ENCODE results near the gene MYBPHL. TPM values are rescaled to one million over a fixed set of nuclear protein-coding genes. Genes with fewer than 3 reads are reported as not detected.

The MYBPHL gene
- total RNA-seq, 4 donors from 2014 or later = not detected

DNA sequence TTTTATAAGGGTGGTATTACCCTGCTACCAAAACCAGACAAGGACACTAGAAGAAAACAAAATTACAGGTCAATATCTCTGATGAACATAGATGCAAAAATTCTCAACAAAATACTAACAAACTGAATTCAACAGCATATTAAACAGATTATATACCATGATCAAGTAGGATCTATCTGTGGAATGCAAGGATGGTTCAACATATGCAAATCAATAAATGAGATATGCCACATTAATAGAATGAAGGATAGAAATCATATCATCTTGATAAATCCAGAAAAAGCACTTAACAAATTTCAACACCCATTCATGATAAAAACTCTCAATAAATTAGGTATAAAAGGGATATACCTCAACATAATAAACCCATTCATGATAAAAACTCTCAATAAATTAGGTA, 24.3 kb upstream of the MYBPHL start:
- intact Hi-C loops (cut with DNase I; ENCODE audit: low total_unique reads) = no loop called here
- TF ChIP-seq, protein P1, sequence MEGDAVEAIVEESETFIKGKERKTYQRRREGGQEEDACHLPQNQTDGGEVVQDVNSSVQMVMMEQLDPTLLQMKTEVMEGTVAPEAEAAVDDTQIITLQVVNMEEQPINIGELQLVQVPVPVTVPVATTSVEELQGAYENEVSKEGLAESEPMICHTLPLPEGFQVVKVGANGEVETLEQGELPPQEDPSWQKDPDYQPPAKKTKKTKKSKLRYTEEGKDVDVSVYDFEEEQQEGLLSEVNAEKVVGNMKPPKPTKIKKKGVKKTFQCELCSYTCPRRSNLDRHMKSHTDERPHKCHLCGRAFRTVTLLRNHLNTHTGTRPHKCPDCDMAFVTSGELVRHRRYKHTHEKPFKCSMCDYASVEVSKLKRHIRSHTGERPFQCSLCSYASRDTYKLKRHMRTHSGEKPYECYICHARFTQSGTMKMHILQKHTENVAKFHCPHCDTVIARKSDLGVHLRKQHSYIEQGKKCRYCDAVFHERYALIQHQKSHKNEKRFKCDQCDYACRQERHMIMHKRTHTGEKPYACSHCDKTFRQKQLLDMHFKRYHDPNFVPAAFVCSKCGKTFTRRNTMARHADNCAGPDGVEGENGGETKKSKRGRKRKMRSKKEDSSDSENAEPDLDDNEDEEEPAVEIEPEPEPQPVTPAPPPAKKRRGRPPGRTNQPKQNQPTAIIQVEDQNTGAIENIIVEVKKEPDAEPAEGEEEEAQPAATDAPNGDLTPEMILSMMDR (IDR thresholded peaks at IDR 0.05) = no peak
- no peak for TF ChIP-seq POLR2A (IDR thresholded peaks at IDR 0.05)
- no peak overlapping the region for H3K4me3 ChIP-seq (ENCODE audit: low read depth, poor library complexity, severe bottlenecking)
- no peak for DNase-seq (ENCODE audit: low spot score in 2 of 2)

DNA sequence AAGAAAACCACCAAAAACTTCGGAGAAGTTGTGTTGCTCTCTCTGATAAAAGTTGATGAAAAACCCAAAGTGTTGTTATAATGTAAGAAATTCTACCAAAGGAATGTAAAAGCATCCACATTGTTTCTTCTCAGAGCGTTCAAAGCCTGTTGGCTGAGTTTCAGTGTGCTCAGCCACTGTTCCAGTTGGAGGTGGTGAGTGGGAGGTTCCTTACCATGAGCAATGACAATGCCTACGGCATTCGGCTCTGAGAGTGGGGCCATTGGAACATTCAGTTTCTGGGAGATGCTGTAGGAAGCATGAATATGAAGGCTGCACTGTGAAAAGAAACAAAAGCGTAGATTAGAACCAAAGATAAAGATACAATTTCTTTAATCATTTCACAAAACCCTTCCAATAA, 20.5 kb upstream of the MYBPHL start:
- DNase-seq (ENCODE audit: low spot score in 2 of 2) = no peak
- intact Hi-C loops (cut with DNase I; ENCODE audit: low total_unique reads) = no loop called here
- 74 to 81% methylated on average over 5 of the region's 5 CpGs for WGBS, 2 donors
- no peak overlapping the region for H3K4me3 ChIP-seq (ENCODE audit: low read depth, poor library complexity, severe bottlenecking)
- no peak for TF ChIP-seq POLR2A (IDR thresholded peaks at IDR 0.05)
- TF ChIP-seq, protein P1 (IDR thresholded peaks at IDR 0.05) = no peak

DNA sequence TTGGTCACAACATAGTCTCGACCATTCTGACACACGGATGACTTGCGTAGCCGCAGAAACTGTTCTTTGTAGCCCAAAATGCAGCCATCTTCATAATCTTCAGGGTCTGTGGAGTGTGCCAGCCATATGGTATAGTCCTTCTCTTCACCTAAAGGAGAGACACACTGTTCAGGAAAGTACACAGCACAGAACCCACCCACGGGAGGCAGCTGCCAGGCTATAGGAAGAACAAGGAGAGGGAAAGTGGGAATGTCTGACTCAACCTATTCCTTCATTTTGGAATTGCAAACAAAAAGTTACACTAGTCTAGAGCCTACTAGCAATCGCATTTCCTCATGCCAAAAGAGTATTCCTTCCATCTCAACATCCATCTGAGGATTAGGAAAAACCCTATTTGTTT, 16.2 kb upstream of the MYBPHL start:
- no peak for DNase-seq (ENCODE audit: low spot score in 2 of 2)
- intact Hi-C loops (cut with DNase I; ENCODE audit: low total_unique reads) = no loop called here
- H3K4me3 ChIP-seq (ENCODE audit: low read depth, poor library complexity, severe bottlenecking) = no peak overlapping the region
- 95 to 96% methylated on average over 6 of the region's 6 CpGs for WGBS, 2 donors
- TF ChIP-seq POLR2A (IDR thresholded peaks at IDR 0.05) = no peak
- TF ChIP-seq, protein P1 (IDR thresholded peaks at IDR 0.05) = no peak

DNA sequence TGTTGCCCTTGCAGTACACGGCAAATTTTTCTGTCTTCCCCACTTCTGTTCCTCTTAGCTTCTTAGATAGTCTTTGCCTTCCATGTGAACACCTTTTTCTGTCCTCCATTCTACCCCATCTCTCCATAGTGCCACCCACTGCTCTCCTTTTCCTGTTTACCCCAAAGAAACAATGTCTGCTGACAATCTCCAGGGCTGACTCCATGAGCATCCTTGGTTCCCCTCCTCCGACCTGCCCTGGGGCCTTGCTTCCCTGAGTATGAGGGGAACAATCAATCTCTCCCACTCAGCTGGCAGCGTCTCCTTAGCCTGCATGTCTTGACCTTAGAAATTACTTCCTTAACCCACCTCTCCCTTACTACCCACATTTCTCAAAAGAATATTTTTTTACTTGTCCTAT, 12.3 kb upstream of the MYBPHL start:
- WGBS, 2 donors = 88 to 92% methylated on average over 3 of the region's 3 CpGs
- TF ChIP-seq, protein P1 (IDR thresholded peaks at IDR 0.05) = no peak
- intact Hi-C loops (cut with DNase I; ENCODE audit: low total_unique reads) = no loop called here
- H3K4me3 ChIP-seq (ENCODE audit: low read depth, poor library complexity, severe bottlenecking) = no peak overlapping the region
- DNase-seq (ENCODE audit: low spot score in 2 of 2) = no peak

DNA sequence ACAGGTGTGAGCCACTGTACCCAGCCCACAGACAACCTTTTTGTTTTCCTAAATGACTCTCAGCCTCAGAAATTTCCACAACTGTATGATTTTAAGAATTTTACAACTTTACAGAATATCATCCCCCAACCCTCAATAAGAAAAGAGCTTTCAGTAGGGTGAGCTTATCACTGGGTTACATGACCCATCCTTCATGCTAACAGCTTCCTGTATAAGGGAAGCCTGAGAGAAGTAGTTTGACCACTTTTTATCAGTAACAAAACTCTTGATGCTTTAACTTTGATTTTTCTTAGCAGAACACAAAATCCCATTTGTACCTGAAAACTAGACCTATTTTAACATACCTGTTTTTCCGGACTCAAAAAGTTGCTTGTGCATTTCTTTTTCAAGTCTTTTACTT, 9.7 kb upstream of the MYBPHL start:
- no peak overlapping the region for H3K4me3 ChIP-seq (ENCODE audit: low read depth, poor library complexity, severe bottlenecking)
- WGBS, 2 donors = 73 to 83% methylated on average over 1 of the region's 1 CpG
- intact Hi-C loops (cut with DNase I; ENCODE audit: low total_unique reads) = loop anchor here (1.0 kb wide), 1 partner anchor 49 kb away; no protein-coding TSS in a partner anchor
- no peak for TF ChIP-seq POLR2A (IDR thresholded peaks at IDR 0.05)
- TF ChIP-seq, protein P1 (IDR thresholded peaks at IDR 0.05) = no peak
- DNase-seq (ENCODE audit: low spot score in 2 of 2) = no peak

DNA sequence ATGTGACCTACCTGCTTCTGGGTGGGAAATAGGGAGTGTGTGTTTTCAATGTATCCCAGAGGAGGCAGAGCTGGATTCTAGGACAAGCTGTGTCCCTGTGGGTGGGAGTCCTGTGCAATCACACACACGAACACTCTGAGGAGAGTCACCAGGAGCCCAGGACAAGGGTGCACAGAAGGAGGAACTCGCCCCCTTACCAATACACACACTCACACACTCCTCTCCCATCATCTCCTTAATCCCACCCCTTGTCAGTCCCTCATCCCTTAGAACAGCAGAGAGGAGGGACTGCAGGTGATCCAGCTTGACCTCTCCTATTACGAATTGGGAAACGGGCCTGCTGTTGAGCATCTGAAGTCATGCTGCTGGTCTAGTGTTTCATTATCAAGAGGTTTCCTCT, 8.5 kb upstream of the MYBPHL start:
- 89 to 90% methylated on average over 4 of the region's 4 CpGs for WGBS, 2 donors
- intact Hi-C loops (cut with DNase I; ENCODE audit: low total_unique reads) = no loop called here
- DNase-seq (ENCODE audit: low spot score in 2 of 2) = no peak

More for the DNA sequence above, 8.5 kb upstream of the MYBPHL start:
- TF ChIP-seq POLR2A (IDR thresholded peaks at IDR 0.05) = no peak
- TF ChIP-seq, protein P1 (IDR thresholded peaks at IDR 0.05) = no peak
- H3K4me3 ChIP-seq (ENCODE audit: low read depth, poor library complexity, severe bottlenecking) = no peak overlapping the region
